Adipocyte (in vitro differentiated cells): Measurements from ENCODE around the gene SAT2.
"Not testable (repeated sequence)": the region's sequence is repeated elsewhere in the genome, so short reads cannot be mapped to it uniquely, and the experiment has no call there.

ENCODE experiments used
- DNase-seq: peaks from one replicate; pipeline ENCODE4 v3.0.0-alpha.2; 2015; ENCODE audit warnings: low read depth
- H3K27me3 ChIP-seq: replicated peaks from 2 replicates; pipeline ENCODE4 v1.7.0; 2013; ENCODE audit warnings: mild to moderate bottlenecking, low read length, moderate library complexity; ENCODE audit not compliant: control insufficient read depth, insufficient read depth
- H3K36me3 ChIP-seq: 2 replicates; pipeline ENCODE4 v1.7.0; 2013; ENCODE audit warnings: low read length, mild to moderate bottlenecking, moderate library complexity; ENCODE audit not compliant: control insufficient read depth, insufficient read depth, severe bottlenecking
- H3K4me1 ChIP-seq: 2 replicates; pipeline ENCODE4 v1.7.0; 2013; ENCODE audit warnings: mild to moderate bottlenecking, low read length, moderate library complexity; ENCODE audit not compliant: control insufficient read depth, insufficient read depth
- H3K4me3 ChIP-seq: 2 replicates; pipeline ENCODE4 v1.7.0; 2013; ENCODE audit warnings: mild to moderate bottlenecking, low read length, moderate library complexity
- H3K9ac ChIP-seq: 2 replicates; pipeline ENCODE4 v1.7.0; 2013; ENCODE audit warnings: mild to moderate bottlenecking, low read length, moderate library complexity
- H3K9me3 ChIP-seq: 2 replicates; pipeline ENCODE4 v1.7.0; 2013; ENCODE audit warnings: mild to moderate bottlenecking, low read length, moderate library complexity; ENCODE audit not compliant: control insufficient read depth

SAT2 gene

GRCh38 chr17:7632492-7632894, 4.9 kb upstream of the SAT2 start:
- H3K9ac ChIP-seq: peak overlapping the region; percentile 30
- no peaks in the 10 kb centered on the region for H3K4me1 ChIP-seq
- peak; percentile 67 for DNase-seq
- no peak overlapping the region for H3K4me3 ChIP-seq
- no peaks in the 10 kb centered on the region for H3K36me3 ChIP-seq
- H3K9me3 ChIP-seq: no peaks in the 10 kb centered on the region
- H3K27me3 ChIP-seq: peaks cover 4% of the 10 kb centered on the region

GRCh38 chr17:7631398-7632380, 4.1 kb upstream of the SAT2 start:
- peaks cover 3% of the 10 kb centered on the region for H3K4me1 ChIP-seq
- H3K4me3 ChIP-seq: no peak overlapping the region
- DNase-seq: no peak
- no peaks in the 10 kb centered on the region for H3K9me3 ChIP-seq
- H3K9ac ChIP-seq: no peak overlapping the region
- H3K36me3 ChIP-seq: no peaks in the 10 kb centered on the region
- H3K27me3 ChIP-seq: peaks cover 4% of the 10 kb centered on the region

- Histone ChIP-seq H3K4me3 (no peak within 1 kb of the TSS), H3K27me3 (peaks cover 4% of the 10 kb centered on the region), H3K4me1 (peaks cover 5% of the 10 kb centered on the region), H3K36me3 (peaks cover 4% of the 10 kb centered on the region), H3K9ac (peak within 1 kb of the TSS; percentile 1), H3K9me3 (no peaks in the 10 kb centered on the region)
- DNase-seq: no peak
Observed at GRCh38 chr17:7629939-7630571, 2.4 kb upstream of the SAT2 start, which contains the start of gene SHBG. Gene SHBG, plus strand, starts transcription at chr17:7630135. Its CDS starts 38 bp downstream, at chr17:7630173.

GRCh38 chr17:7626956-7627249, 718 bp downstream of the SAT2 start:
- Histone ChIP-seq H3K36me3 (peaks cover 4% of the 10 kb centered on the region), H3K4me3 (peak overlapping the region; percentile 86), H3K9me3 (no peaks in the 10 kb centered on the region), H3K9ac (peak overlapping the region; percentile 97), H3K4me1 (peaks cover 5% of the 10 kb centered on the region), H3K27me3 (no peaks in the 10 kb centered on the region)
- DNase-seq: no peak

GRCh38 chr17:7626307-7626706, 1.3 kb downstream of the SAT2 start:
- peaks cover 5% of the 10 kb centered on the region for H3K4me1 ChIP-seq
- H3K27me3 ChIP-seq: no peaks in the 10 kb centered on the region
- H3K9me3 ChIP-seq: no peaks in the 10 kb centered on the region
- DNase-seq: no peak
- H3K9ac ChIP-seq: peak overlapping the region; percentile 97
- H3K36me3 ChIP-seq: peaks cover 4% of the 10 kb centered on the region
- H3K4me3 ChIP-seq: peak overlapping the region; percentile 86

GRCh38 chr17:7625749-7626148, 1.9 kb downstream of the SAT2 start:
- not testable (repeated sequence) for H3K9me3 ChIP-seq, H3K4me3 ChIP-seq, DNase-seq, H3K4me1 ChIP-seq, H3K27me3 ChIP-seq, H3K9ac ChIP-seq, H3K36me3 ChIP-seq

- Histone ChIP-seq H3K4me3 (no peak overlapping the region), H3K4me1 (peaks cover 5% of the 10 kb centered on the region), H3K27me3 (no peaks in the 10 kb centered on the region), H3K9me3 (no peaks in the 10 kb centered on the region), H3K9ac (no peak overlapping the region), H3K36me3 (peaks cover 4% of the 10 kb centered on the region)
- DNase-seq: no peak
Observed at GRCh38 chr17:7623661-7624060, 4.0 kb downstream of the SAT2 start.

- H3K27me3 ChIP-seq: no peaks in the 10 kb centered on the region
- peaks cover under 1% of the 10 kb centered on the region for H3K36me3 ChIP-seq
- H3K9me3 ChIP-seq: no peaks in the 10 kb centered on the region
- no peaks in the 10 kb centered on the region for H3K4me1 ChIP-seq
- no peak for DNase-seq
- H3K9ac ChIP-seq: no peak overlapping the region
- H3K4me3 ChIP-seq: no peak overlapping the region
Observed at GRCh38 chr17:7620835-7621234, 6.8 kb downstream of the SAT2 start.

GRCh38 chr17:7618608-7619007, 9.0 kb downstream of the SAT2 start:
- H3K9ac ChIP-seq: no peak overlapping the region
- DNase-seq: no peak
- H3K36me3 ChIP-seq: no peaks in the 10 kb centered on the region
- H3K4me1 ChIP-seq: peaks cover 3% of the 10 kb centered on the region
- H3K4me3 ChIP-seq: no peak overlapping the region
- H3K27me3 ChIP-seq: no peaks in the 10 kb centered on the region
- H3K9me3 ChIP-seq: no peaks in the 10 kb centered on the region

GRCh38 chr17:7615265-7615747, 12.3 kb downstream of the SAT2 start:
- no peaks in the 10 kb centered on the region for H3K9me3 ChIP-seq
- peak overlapping the region; percentile 86 for H3K9ac ChIP-seq
- peaks cover 31% of the 10 kb centered on the region for H3K4me1 ChIP-seq
- no peaks in the 10 kb centered on the region for H3K27me3 ChIP-seq
- peaks cover 9% of the 10 kb centered on the region for H3K36me3 ChIP-seq
- peak overlapping the region; percentile 85 for H3K4me3 ChIP-seq
- DNase-seq: no peak

GRCh38 chr17:7614425-7615264, 13.0 kb downstream of the SAT2 start, which contains the start of gene FXR2:
Gene FXR2, minus strand, starts transcription at chr17:7614897. Its CDS starts 365 bp downstream, at chr17:7614532.
- H3K4me1 ChIP-seq: peaks cover 34% of the 10 kb centered on the region
- no peaks in the 10 kb centered on the region for H3K9me3 ChIP-seq
- peaks cover 14% of the 10 kb centered on the region for H3K36me3 ChIP-seq
- peak within 1 kb of the TSS; percentile 97 for H3K4me3 ChIP-seq
- H3K27me3 ChIP-seq: no peaks in the 10 kb centered on the region
- H3K9ac ChIP-seq: peak within 1 kb of the TSS; percentile 98
- DNase-seq: peak; percentile 100
